GM23248 (cell line): ENCODE measurements around the gene NRP2.

ENCODE experiments used
- EZH2 ChIP-seq: fragments of 200-600 bp; sonication (generic); IDR thresholded peaks from 2 replicates; pipeline ENCODE4 v1.6.1; 2018; ENCODE audit warnings: antibody characterized with exemption, mild to moderate bottlenecking; ENCODE audit not compliant: insufficient read depth, poor library complexity, severe bottlenecking
- EZH2phosphoT487 ChIP-seq: fragments of 200-600 bp; sonication (generic); IDR thresholded peaks from 2 replicates; pipeline ENCODE4 v1.6.1; 2018; ENCODE audit warnings: antibody characterized with exemption, moderate library complexity, mild to moderate bottlenecking, low read depth; ENCODE audit not compliant: insufficient read depth

DNA sequence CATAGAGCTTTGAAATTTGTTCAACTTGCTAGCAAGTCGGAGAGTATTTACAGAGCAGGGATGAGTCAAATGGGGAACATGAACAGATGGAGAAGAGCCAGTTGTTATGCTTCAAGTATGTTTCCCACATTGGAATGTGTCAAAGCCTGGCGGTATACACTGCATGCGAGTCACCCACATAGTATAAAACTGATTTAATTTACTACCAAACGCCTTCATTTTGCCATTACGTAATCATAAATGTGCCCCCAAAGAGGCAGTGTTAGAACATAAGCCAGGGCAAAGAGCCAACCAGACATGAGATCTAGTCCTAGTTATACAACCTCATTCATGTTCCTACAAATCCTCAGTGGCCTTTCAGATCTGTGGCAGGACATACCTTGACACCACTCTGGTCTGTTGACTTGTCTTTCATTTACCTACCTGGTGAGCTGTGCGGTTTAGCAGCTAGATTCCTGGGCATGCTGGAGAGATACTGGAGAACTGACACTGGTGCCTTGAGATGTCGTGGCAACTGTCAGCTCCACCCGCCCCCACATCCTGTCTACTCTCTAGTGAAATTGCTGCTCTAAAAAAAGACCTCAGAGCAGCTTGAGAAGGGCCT is 21.7 kb upstream of the NRP2 start:
- TF ChIP-seq EZH2 (no peak), EZH2phosphoT487 (no peak)
